ENCODE results near the gene SAG. TPM values are rescaled to one million over a fixed set of nuclear protein-coding genes. Genes with fewer than 3 reads are reported as not detected.

Gene SAG
- total and polyA plus RNA-seq, 9 of the 15 experiments (the other 6 are each of a cell fraction or from before 2014, with no cell fraction given), result 0.04 to 0.64 (median 0.31) TPM; not detected in 5

- Histone ChIP-seq H3K27ac (ENCODE audit: extremely low read depth, low read depth, low read length) (no peak overlapping the region), H3K9ac (ENCODE audit: insufficient read depth in 1 of 2, low read depth in 2 of 2, low read length in 2 of 2) (no peak overlapping the region), H3K4me1 (replicated peaks in 1 of 2; ENCODE audit: control insufficient read depth in 2 of 2, insufficient read depth in 2 of 2, low read length in 2 of 2) (no peaks in the 10 kb centered on the region), H3K36me3 (ENCODE audit: control insufficient read depth, insufficient read depth, low read length) (peaks cover 91% of the 10 kb centered on the region; the same call in 2 of the 3 replicates), H3K27me3 (ENCODE audit: control insufficient read depth in 2 of 2, insufficient read depth in 2 of 2, low read length in 2 of 2) (no peaks in the 10 kb centered on the region), H3K79me2 (ENCODE audit: control insufficient read depth, insufficient read depth, low read length) (peaks cover 9% of the 10 kb centered on the region; the same call in 2 of the 3 replicates), H3K4me2 (ENCODE audit: insufficient read depth, low read length) (no peak overlapping the region), H3K9me1 (ENCODE audit: control insufficient read depth, insufficient read depth, low read length) (no peaks in the 10 kb centered on the region), H3K9me3 (replicated peaks; ENCODE audit: control insufficient read depth, insufficient read depth, low read depth, low read length) (no peaks in the 10 kb centered on the region), H2AFZ (ENCODE audit: low read depth, low read length) (no peak overlapping the region), H4K20me1 (replicated peaks; ENCODE audit: control insufficient read depth, insufficient read depth, low read length) (peaks cover 5% of the 10 kb centered on the region; the same call in 1 of the 2 replicates), H3K4me3 (no peak overlapping the region)
- intact Hi-C loops (cut with micrococcal nuclease) (loop anchor here (10.0 kb wide), 1 partner anchor 184 kb away; no protein-coding TSS in a partner anchor), in situ Hi-C loops (cut with MboI) (loop anchor here (10.0 to 25.0 kb wide), 2 partner anchors 406 to 648 kb away; no protein-coding TSS in a partner anchor)
- BruUV-seq (replicated peaks), result no TSS peak
- DNase-seq (ENCODE audit: extremely low read depth in 1 of 4, low spot score in 3 of 4), result no peak
- WGBS (ENCODE audit: insufficient coverage, low coverage, missing lambda C conversion rate), result 94% methylated on average over 3 of the region's 5 CpGs
- ChIA-PET CTCF (ENCODE audit: low intra/inter-chr PET ratio) (no interaction called here), POLR2A (no interaction called here)
- FAIRE-seq, result no peak
- no peak for TF ChIP-seq NR2C2 (CRISPR knock-in tag; IDR thresholded peaks at IDR 0.05)
- TF ChIP-seq NR2C2 (tag; IDR thresholded peaks at IDR 0.05), result no peak
- TF ChIP-seq ZNF398 (CRISPR knock-in tag; IDR thresholded peaks at IDR 0.05), result no peak
- no peak for TF ChIP-seq CGGBP1 (CRISPR knock-in tag; IDR thresholded peaks at IDR 0.05)
- ATAC-seq, result no peak
Measured at GRCh38 chr2:233260661-233261060, 47.0 kb upstream of the SAG start.
